ENCODE measurements around the gene PTPRD. TPM values are rescaled to one million over a fixed set of nuclear protein-coding genes. Genes with fewer than 3 reads are reported as not detected.
A peak's percentile ranks its signal among the peaks of the same experiment; 100 is the strongest.

PTPRD gene
- total and polyA plus RNA-seq, 2 donors from 2014 or later = 6.4 to 78.9 TPM

GRCh38 chr9:8766096-8766495, 1846.7 kb downstream of the PTPRD start:
- Histone ChIP-seq H3K36me3 (ENCODE audit: control insufficient read depth in 2 of 3, insufficient read depth in 3 of 3, low read length in 3 of 3) (no peaks in the 10 kb centered on the region), H3K4me3 (ENCODE audit: low read length in 3 of 3) (no peak overlapping the region), H3K4me1 (ENCODE audit: control insufficient read depth in 2 of 3, insufficient read depth in 2 of 3, low read depth in 1 of 3, low read length in 3 of 3) (no peaks in the 10 kb centered on the region), H3K9ac (ENCODE audit: low read length in 3 of 3) (no peak overlapping the region), H3K9me3 (ENCODE audit: control insufficient read depth in 2 of 3, insufficient read depth in 1 of 3, low read length in 3 of 3) (no peaks in the 10 kb centered on the region), H3K27ac (ENCODE audit: low read depth in 2 of 2, low read length in 2 of 2) (no peak overlapping the region), H3K27me3 (ENCODE audit: control insufficient read depth, insufficient read depth, low read length) (no peaks in the 10 kb centered on the region)
- intact Hi-C loops (cut with DNase I) = no loop called here
- no peak for DNase-seq
- no peak for TF ChIP-seq CTCF (IDR thresholded peaks at IDR 0.05; ENCODE audit: borderline replicate concordance, extremely low read depth, insufficient read depth)
- FAIRE-seq = no peak

- intact Hi-C loops (cut with DNase I) = no loop called here
- Histone ChIP-seq H3K4me3 (ENCODE audit: low read length in 3 of 3) (no peak overlapping the region), H3K9me3 (ENCODE audit: control insufficient read depth in 2 of 3, insufficient read depth in 1 of 3, low read length in 3 of 3) (no peaks in the 10 kb centered on the region), H3K36me3 (ENCODE audit: control insufficient read depth in 2 of 3, insufficient read depth in 3 of 3, low read length in 3 of 3) (no peaks in the 10 kb centered on the region), H3K9ac (ENCODE audit: low read length in 3 of 3) (no peak overlapping the region), H3K4me1 (ENCODE audit: control insufficient read depth in 2 of 3, insufficient read depth in 2 of 3, low read depth in 1 of 3, low read length in 3 of 3) (no peaks in the 10 kb centered on the region), H3K27me3 (ENCODE audit: control insufficient read depth, insufficient read depth, low read length) (no peaks in the 10 kb centered on the region), H3K27ac (ENCODE audit: low read depth in 2 of 2, low read length in 2 of 2) (no peak overlapping the region)
- TF ChIP-seq CTCF (IDR thresholded peaks at IDR 0.05; ENCODE audit: borderline replicate concordance, extremely low read depth, insufficient read depth) = no peak
- FAIRE-seq (no peak), DNase-seq (peak in 1 of 5 donors; percentile 54)
Measured at GRCh38 chr9:8764051-8764450, 1848.8 kb downstream of the PTPRD start.

- no peak overlapping the region for H3K27ac ChIP-seq (ENCODE audit: low read depth in 2 of 2, low read length in 2 of 2)
- no peak overlapping the region for H3K9ac ChIP-seq (ENCODE audit: low read length in 3 of 3)
- H3K27me3 ChIP-seq (ENCODE audit: control insufficient read depth, insufficient read depth, low read length) = no peaks in the 10 kb centered on the region
- DNase-seq (peak in 2 of 5 donors; percentile 26 to 40), FAIRE-seq (no peak)
- H3K4me3 ChIP-seq (ENCODE audit: low read length in 3 of 3) = no peak overlapping the region
- TF ChIP-seq CTCF (IDR thresholded peaks at IDR 0.05; ENCODE audit: borderline replicate concordance, extremely low read depth, insufficient read depth) = peak; percentile 12
- no peaks in the 10 kb centered on the region for H3K4me1 ChIP-seq (ENCODE audit: control insufficient read depth in 2 of 3, insufficient read depth in 2 of 3, low read depth in 1 of 3, low read length in 3 of 3)
- no peaks in the 10 kb centered on the region for H3K9me3 ChIP-seq (ENCODE audit: control insufficient read depth in 2 of 3, insufficient read depth in 1 of 3, low read length in 3 of 3)
- H3K36me3 ChIP-seq (ENCODE audit: control insufficient read depth in 2 of 3, insufficient read depth in 3 of 3, low read length in 3 of 3) = no peaks in the 10 kb centered on the region
- intact Hi-C loops (cut with DNase I) = no loop called here
Measured at GRCh38 chr9:8762479-8763085, 1850.2 kb downstream of the PTPRD start.

All from kidney (tissue), 14 donors.